Neural crest cell (in vitro differentiated cells): Measurements from ENCODE around the gene SSBP2. TPM values are rescaled to one million over a fixed set of nuclear protein-coding genes. Genes with fewer than 3 reads are reported as not detected.

Experiments
- DNase-seq: peaks from one replicate; pipeline ENCODE4 v3.0.0; 2021; ENCODE audit warnings: low read depth, mixed read lengths, low spot score
- H3K27ac Mint-ChIP-seq: one replicate; pipeline ENCODE4 v1.8.0; 2021; ENCODE audit warnings: mild to moderate bottlenecking, mixed read lengths; ENCODE audit not compliant: unreplicated experiment
- H3K27me3 Mint-ChIP-seq: 2 replicates; pipeline ENCODE4 v1.8.0; 2021; ENCODE audit warnings: low read depth, mild to moderate bottlenecking, mixed read lengths
- H3K36me3 Mint-ChIP-seq: 2 replicates; pipeline ENCODE4 v1.8.0; 2021; ENCODE audit warnings: low read depth, mild to moderate bottlenecking, mixed read lengths
- H3K4me1 Mint-ChIP-seq: 2 replicates; pipeline ENCODE4 v1.8.0; 2021; ENCODE audit warnings: mixed read lengths
- H3K4me3 Mint-ChIP-seq: one replicate; pipeline ENCODE4 v1.8.0; 2021; ENCODE audit warnings: mild to moderate bottlenecking, mixed read lengths
- H3K9me3 Mint-ChIP-seq: 2 replicates; pipeline ENCODE4 v1.8.0; 2021; ENCODE audit warnings: mixed read lengths
- CTCF ChIP-seq: fragments of 200-600 bp; sonication (generic); conservative IDR thresholded peaks from 2 replicates; pipeline ENCODE4 v1.5.0; 2021; ENCODE audit warnings: antibody characterized with exemption, mild to moderate bottlenecking
- total RNA-seq: library from RNA; stranded (reverse); gene quantifications from 2 replicates; pipeline ENCODE4 v1.2.1, GENCODE V29; 2021

The SSBP2 gene
- total RNA-seq, 1 donor from 2014 or later, result 81.7 TPM

GRCh38 chr5:81397176-81397575, 353.7 kb downstream of the SSBP2 start:
- H3K27ac Mint-ChIP-seq, result no peak overlapping the region
- TF ChIP-seq CTCF, result no peak
- peaks cover 4% of the 10 kb centered on the region for H3K9me3 Mint-ChIP-seq
- DNase-seq, result no peak
- H3K4me1 Mint-ChIP-seq, result no peaks in the 10 kb centered on the region
- peaks cover 49% of the 10 kb centered on the region for H3K27me3 Mint-ChIP-seq
- no peaks in the 10 kb centered on the region for H3K36me3 Mint-ChIP-seq
- no peak overlapping the region for H3K4me3 Mint-ChIP-seq

- DNase-seq, result no peak
- Mint-ChIP-seq H3K4me3 (peak overlapping the region; percentile 54), H3K27ac (no peak overlapping the region), H3K27me3 (peaks cover 57% of the 10 kb centered on the region), H3K4me1 (no peaks in the 10 kb centered on the region), H3K36me3 (no peaks in the 10 kb centered on the region), H3K9me3 (peaks cover 4% of the 10 kb centered on the region)
- no peak for TF ChIP-seq CTCF
Observed at GRCh38 chr5:81395262-81395661, 355.6 kb downstream of the SSBP2 start.

GRCh38 chr5:81393783-81394718, 356.8 kb downstream of the SSBP2 start, which contains the start of gene ACOT12:
ACOT12 (minus strand) TSS chr5:81394134; CDS start chr5:81394114, 20 bp downstream.
- H3K9me3 Mint-ChIP-seq, result peaks cover 4% of the 10 kb centered on the region
- peak within 1 kb of the TSS; percentile 62 for H3K4me3 Mint-ChIP-seq
- TF ChIP-seq CTCF, result no peak
- no peaks in the 10 kb centered on the region for H3K36me3 Mint-ChIP-seq
- H3K4me1 Mint-ChIP-seq, result no peaks in the 10 kb centered on the region
- no peak within 1 kb of the TSS for H3K27ac Mint-ChIP-seq
- H3K27me3 Mint-ChIP-seq, result peaks cover 57% of the 10 kb centered on the region
- peak; percentile 23 for DNase-seq

- H3K36me3 Mint-ChIP-seq, result no peaks in the 10 kb centered on the region
Observed at GRCh38 chr5:81393430-81393782, 357.5 kb downstream of the SSBP2 start.

GRCh38 chr5:81389025-81389424, 361.9 kb downstream of the SSBP2 start:
- no peak for DNase-seq
- no peaks in the 10 kb centered on the region for H3K36me3 Mint-ChIP-seq
- H3K9me3 Mint-ChIP-seq, result no peaks in the 10 kb centered on the region
- no peak for TF ChIP-seq CTCF
- H3K4me1 Mint-ChIP-seq, result no peaks in the 10 kb centered on the region
- no peak overlapping the region for H3K4me3 Mint-ChIP-seq
- H3K27ac Mint-ChIP-seq, result no peak overlapping the region
- H3K27me3 Mint-ChIP-seq, result peaks cover 24% of the 10 kb centered on the region

More at GRCh38 chr5:81393430-81393782, 357.5 kb downstream of the SSBP2 start:
- DNase-seq, result no peak
- peaks cover 4% of the 10 kb centered on the region for H3K9me3 Mint-ChIP-seq
- H3K27me3 Mint-ChIP-seq, result peaks cover 54% of the 10 kb centered on the region
- no peak for TF ChIP-seq CTCF
- H3K27ac Mint-ChIP-seq, result no peak overlapping the region
- no peaks in the 10 kb centered on the region for H3K4me1 Mint-ChIP-seq
- H3K4me3 Mint-ChIP-seq, result peak overlapping the region; percentile 54
